ENCODE results near the gene TAPBP. TPM values are rescaled to one million over a fixed set of nuclear protein-coding genes. Genes with fewer than 3 reads are reported as not detected.

Gene TAPBP
- polyA plus RNA-seq, 3 donors = 138 to 228 (median 141) TPM

- intact Hi-C loops (cut with micrococcal nuclease) = no loop called here
- no peak for DNase-seq
- Histone ChIP-seq H2AFZ (ENCODE audit: insufficient read depth, low read depth, low read length, poor library complexity, severe bottlenecking) (no peak overlapping the region), H3K4me2 (replicated peaks; ENCODE audit: extremely low read depth, low read length, poor library complexity, severe bottlenecking) (no peak overlapping the region), H3K9me3 (replicated peaks in 1 of 2; ENCODE audit: control insufficient read depth in 1 of 2, insufficient read depth in 1 of 2, low read length in 2 of 2) (no peaks in the 10 kb centered on the region), H3K79me2 (ENCODE audit: insufficient read depth, low read length) (peaks cover 4% of the 10 kb centered on the region), H3K27ac (ENCODE audit: low read depth in 1 of 2, low read length in 2 of 2) (no peak overlapping the region), H3K4me1 (ENCODE audit: control insufficient read depth in 1 of 2, insufficient read depth in 2 of 2, low read length in 2 of 2) (peaks cover 23 to 28% of the 10 kb centered on the region in 2 donors), H4K20me1 (ENCODE audit: insufficient read depth, low read length) (no peaks in the 10 kb centered on the region), H3K9ac (ENCODE audit: insufficient read depth, low read length, poor library complexity, severe bottlenecking) (no peak overlapping the region), H3K36me3 (replicated peaks in 1 of 2; ENCODE audit: control insufficient read depth in 1 of 2, insufficient read depth in 2 of 2, low read length in 2 of 2) (peaks cover 19 to 29% of the 10 kb centered on the region in 2 donors), H3K27me3 (ENCODE audit: control insufficient read depth in 2 of 2, insufficient read depth in 2 of 2, low read length in 2 of 2) (no peaks in the 10 kb centered on the region), H3K4me3 (replicated peaks in 1 of 3; ENCODE audit: low read depth in 2 of 3, low read length in 3 of 3) (no peak overlapping the region)
- Mint-ChIP-seq H3K4me3 (no peak overlapping the region), H3K27me3 (ENCODE audit: low read depth in 3 of 3) (peaks cover under 1 to 3% (median 2%) of the 10 kb centered on the region in 3 donors), H3K36me3 (peaks cover 23 to 36% of the 10 kb centered on the region in 2 donors), H3K27ac (no peak overlapping the region), H3K9me3 (no peaks in the 10 kb centered on the region), H3K4me1 (peaks cover 31% of the 10 kb centered on the region)
- TF ChIP-seq CTCF (IDR thresholded peaks at IDR 0.05) = no peak
Measured at GRCh38 chr6:33252759-33253158, 61.1 kb downstream of the TAPBP start.

GRCh38 chr6:33251395-33252012, 62.4 kb downstream of the TAPBP start:
- intact Hi-C loops (cut with micrococcal nuclease) = no loop called here
- H3K36me3 Mint-ChIP-seq = peaks cover 21 to 28% of the 10 kb centered on the region in 2 donors
- H3K9ac ChIP-seq (ENCODE audit: insufficient read depth, low read length, poor library complexity, severe bottlenecking) = no peak overlapping the region

More at GRCh38 chr6:33251395-33252012, 62.4 kb downstream of the TAPBP start:
- Mint-ChIP-seq H3K27me3 (ENCODE audit: low read depth in 3 of 3) (peaks cover 4 to 8% (median 6%) of the 10 kb centered on the region in 3 donors), H3K9me3 (no peaks in the 10 kb centered on the region), H3K27ac (peak overlapping the region in 2 of 7 donors; percentile 45 to 47), H3K4me1 (peaks cover 32% of the 10 kb centered on the region), H3K4me3 (peak overlapping the region in 1 of 2 donors; percentile 46)
- no peaks in the 10 kb centered on the region for H3K9me3 ChIP-seq (replicated peaks in 1 of 2; ENCODE audit: control insufficient read depth in 1 of 2, insufficient read depth in 1 of 2, low read length in 2 of 2)
- no peak for TF ChIP-seq CTCF (IDR thresholded peaks at IDR 0.05)
- H3K36me3 ChIP-seq (replicated peaks in 1 of 2; ENCODE audit: control insufficient read depth in 1 of 2, insufficient read depth in 2 of 2, low read length in 2 of 2) = peaks cover 13 to 21% of the 10 kb centered on the region in 2 donors
- DNase-seq = no peak
- H3K4me1 ChIP-seq (ENCODE audit: control insufficient read depth in 1 of 2, insufficient read depth in 2 of 2, low read length in 2 of 2) = peaks cover 24 to 29% of the 10 kb centered on the region in 2 donors
- H3K27ac ChIP-seq (ENCODE audit: low read depth in 1 of 2, low read length in 2 of 2) = no peak overlapping the region
- H3K27me3 ChIP-seq (ENCODE audit: control insufficient read depth in 2 of 2, insufficient read depth in 2 of 2, low read length in 2 of 2) = no peaks in the 10 kb centered on the region
- H3K4me3 ChIP-seq (replicated peaks in 1 of 3; ENCODE audit: low read depth in 2 of 3, low read length in 3 of 3) = no peak overlapping the region
- H2AFZ ChIP-seq (ENCODE audit: insufficient read depth, low read depth, low read length, poor library complexity, severe bottlenecking) = no peak overlapping the region
- peaks cover 4% of the 10 kb centered on the region for H3K79me2 ChIP-seq (ENCODE audit: insufficient read depth, low read length)
- 87% methylated on average over 6 of the region's 6 CpGs for WGBS (ENCODE audit: insufficient coverage)
- H4K20me1 ChIP-seq (ENCODE audit: insufficient read depth, low read length) = no peaks in the 10 kb centered on the region
- H3K4me2 ChIP-seq (replicated peaks; ENCODE audit: extremely low read depth, low read length, poor library complexity, severe bottlenecking) = no peak overlapping the region
